Small intestine (tissue), 7 donors: Measurements from ENCODE around the gene TMEM143. TPM values are rescaled to one million over a fixed set of nuclear protein-coding genes. Genes with fewer than 3 reads are reported as not detected.
"Not testable (repeated sequence)": the region's sequence is repeated elsewhere in the genome, so short reads cannot be mapped to it uniquely, and the experiment has no call there.

Experiments used
- DNase-seq, 2 donors: peaks; one replicate each; pipeline versions ENCODE4 v3.0.0 to v3.0.0-alpha.2; 2013
- FAIRE-seq: peaks from 2 replicates; lab custom pipeline; 2012; peaks lifted over from hg19 to GRCh38; lab: Jason Lieb, UNC
- H3K27ac ChIP-seq, 3 donors: one replicate each; pipeline ENCODE4 v1.5.1; 2013; ENCODE audit warnings: low read length in 2 of 3, mild to moderate bottlenecking in 2 of 3, control low read depth in 1 of 3, inconsistent platforms in 1 of 3, low read depth in 1 of 3, moderate library complexity in 1 of 3
- H3K27me3 ChIP-seq, 3 donors: one replicate each; pipeline ENCODE4 v1.6.1; 2013; ENCODE audit warnings: low read length in 3 of 3, inconsistent platforms in 1 of 3; ENCODE audit not compliant: control insufficient read depth in 3 of 3, insufficient read depth in 3 of 3
- H3K36me3 ChIP-seq, 3 donors: one replicate each; pipeline ENCODE4 v1.6.1; 2013; ENCODE audit warnings: low read length in 3 of 3, inconsistent platforms in 1 of 3, low read depth in 1 of 3, mild to moderate bottlenecking in 1 of 3, moderate library complexity in 1 of 3; ENCODE audit not compliant: control insufficient read depth in 3 of 3, insufficient read depth in 2 of 3
- H3K4me1 ChIP-seq, 3 donors: one replicate each; pipeline ENCODE4 v1.6.1; 2013; ENCODE audit warnings: low read length in 2 of 3, inconsistent platforms in 1 of 3, low read depth in 1 of 3, mild to moderate bottlenecking in 1 of 3, moderate library complexity in 1 of 3; ENCODE audit not compliant: control insufficient read depth in 3 of 3, insufficient read depth in 2 of 3
- H3K4me3 ChIP-seq, 3 donors: one replicate each; pipeline ENCODE4 v1.5.1; 2013; ENCODE audit warnings: low read length in 3 of 3, control low read depth in 1 of 3, inconsistent platforms in 1 of 3, low read depth in 1 of 3, mild to moderate bottlenecking in 1 of 3, moderate library complexity in 1 of 3
- H3K9me3 ChIP-seq, 2 donors: one replicate each; pipeline ENCODE4 v1.6.1; 2013; ENCODE audit warnings: low read depth in 1 of 2, low read length in 1 of 2; ENCODE audit not compliant: control insufficient read depth in 2 of 2, insufficient read depth in 1 of 2
- WGBS, 3 donors: extraction: QIAGEN DNeasy Blood & Tissue Kit; methylation state at CpG; one replicate each; pipeline ENCODE4 v1.1.7; 2013; 5-methylcytosine and 5-hydroxymethylcytosine counted together
- polyA plus RNA-seq, 4 donors: library from polyadenylated mRNA; stranded (reverse) in 3 of 4; unstranded in 1 of 4; fragments of 200-250 nt in 3 of 4; fragments of 120-200 nt in 1 of 4; gene quantifications; one replicate each; pipeline versions ENCODE4 v1.2.1 to v1.2.3, GENCODE V29; 2013
- donor health status: healthy with polysubstance abuse.
- donor health status: control.
- donor health status: control.
- donor health status: Bipolar disorder and iron deficiency.
- donor health status: healthy.

TMEM143 gene
- polyA plus RNA-seq, 4 donors = 5.9 to 13.2 (median 10.6) TPM

- 1 to 2% (median 2%) methylated on average over 22 of the region's 22 CpGs for WGBS, 3 donors
- Histone ChIP-seq H3K27me3 (no peaks in the 10 kb centered on the region), H3K4me3 (peak within 1 kb of the TSS; percentile 2 to 55 (median 46)), H3K4me1 (peaks cover 0 to 33% (median 14%) of the 10 kb centered on the region in 3 donors), H3K9me3 (no peaks in the 10 kb centered on the region), H3K36me3 (peaks cover 0 to 3% (median 0%) of the 10 kb centered on the region in 3 donors), H3K27ac (peak within 1 kb of the TSS; percentile 16 to 91 (median 76))
- FAIRE-seq (no peak), DNase-seq (peak; percentile 49 to 78)
Observed at GRCh38 chr19:48325265-48325910, 38.4 kb downstream of the TMEM143 start, which contains the start of gene EMP3. Gene EMP3, plus strand, starts transcription at chr19:48325552. Its CDS starts 1,293 bp downstream, at chr19:48326845.

GRCh38 chr19:48321622-48322591, 41.8 kb downstream of the TMEM143 start:
- Histone ChIP-seq H3K27ac (peak overlapping the region; percentile 98 to 99 (median 98)), H3K36me3 (no peaks in the 10 kb centered on the region), H3K4me1 (peaks cover 0 to 41% (median 12%) of the 10 kb centered on the region in 3 donors), H3K9me3 (no peaks in the 10 kb centered on the region), H3K27me3 (no peaks in the 10 kb centered on the region), H3K4me3 (peak overlapping the region; percentile 31 to 64 (median 59))
- DNase-seq (peak; percentile 97 to 99), FAIRE-seq (no peak)
- 1 to 2% (median 1%) methylated on average over 51 to 63 of the region's 63 CpGs for WGBS, 3 donors

- H3K4me1 ChIP-seq = peaks cover 0 to 42% (median 12%) of the 10 kb centered on the region in 3 donors
- FAIRE-seq = no peak
Observed at GRCh38 chr19:48321372-48321621, 42.4 kb downstream of the TMEM143 start.

GRCh38 chr19:48319647-48320541, 43.8 kb downstream of the TMEM143 start:
- Histone ChIP-seq H3K4me1 (peaks cover 0 to 28% (median 7%) of the 10 kb centered on the region in 3 donors), H3K36me3 (no peaks in the 10 kb centered on the region), H3K27me3 (no peaks in the 10 kb centered on the region), H3K9me3 (no peaks in the 10 kb centered on the region), H3K4me3 (no peak overlapping the region), H3K27ac (peak overlapping the region in 1 of 3 donors; percentile 3)
- WGBS, 3 donors = 25 to 40% (median 30%) methylated on average over 13 to 16 of the region's 16 CpGs
- FAIRE-seq = no peak
- DNase-seq = peak; percentile 72 to 88

More at GRCh38 chr19:48321372-48321621, 42.4 kb downstream of the TMEM143 start:
- peak overlapping the region; percentile 31 to 64 (median 59) for H3K4me3 ChIP-seq
- H3K9me3 ChIP-seq = no peaks in the 10 kb centered on the region
- DNase-seq = peak; percentile 96
- H3K36me3 ChIP-seq = no peaks in the 10 kb centered on the region
- WGBS, 3 donors = 0% methylated on average over 13 to 22 of the region's 22 CpGs
- H3K27ac ChIP-seq = peak overlapping the region; percentile 94 to 98 (median 96)
- H3K27me3 ChIP-seq = no peaks in the 10 kb centered on the region

GRCh38 chr19:48318286-48318987, 45.3 kb downstream of the TMEM143 start:
- no peak overlapping the region for H3K27ac ChIP-seq
- no peaks in the 10 kb centered on the region for H3K27me3 ChIP-seq
- H3K9me3 ChIP-seq = no peaks in the 10 kb centered on the region
- no peak overlapping the region for H3K4me3 ChIP-seq
- H3K36me3 ChIP-seq = no peaks in the 10 kb centered on the region
- DNase-seq (no peak), FAIRE-seq (no peak)
- peaks cover 0 to 27% (median 7%) of the 10 kb centered on the region in 3 donors for H3K4me1 ChIP-seq
- 91 to 97% (median 95%) methylated on average over 21 of the region's 21 CpGs for WGBS, 3 donors

GRCh38 chr19:48317708-48317960, 46.1 kb downstream of the TMEM143 start:
- not testable (repeated sequence) for H3K27me3 ChIP-seq, H3K36me3 ChIP-seq, DNase-seq, H3K4me3 ChIP-seq, FAIRE-seq, H3K9me3 ChIP-seq
- Histone ChIP-seq H3K27ac (peak overlapping the region in 1 of 3 donors; percentile 19), H3K4me1 (peaks cover 0 to 24% (median 7%) of the 10 kb centered on the region in 3 donors)
- WGBS, 3 donors = 56 to 64% (median 59%) methylated on average over 9 of the region's 9 CpGs

- WGBS, 3 donors = 55 to 73% (median 63%) methylated on average over 7 of the region's 7 CpGs
- DNase-seq (no peak), FAIRE-seq (no peak)
Observed at GRCh38 chr19:48315712-48316111, 48.0 kb downstream of the TMEM143 start.

More at GRCh38 chr19:48315712-48316111, 48.0 kb downstream of the TMEM143 start:
- Histone ChIP-seq H3K4me3 (no peak overlapping the region), H3K4me1 (peaks cover 0 to 16% (median 2%) of the 10 kb centered on the region in 3 donors), H3K9me3 (no peaks in the 10 kb centered on the region), H3K27ac (no peak overlapping the region), H3K27me3 (no peaks in the 10 kb centered on the region), H3K36me3 (no peaks in the 10 kb centered on the region)
